Retinal pigment epithelial cell (primary cell): ENCODE data around the gene SFSWAP.

Experiments used
- DNase-seq: peaks from one replicate; pipeline ENCODE4 v3.0.0-alpha.2; 2010; ENCODE audit warnings: low read depth
- H3K4me3 ChIP-seq: 2 replicates; pipeline ENCODE4 v1.5.1; 2011; ENCODE audit warnings: mild to moderate bottlenecking, low read length, control low read depth, moderate library complexity
- CTCF ChIP-seq: conservative IDR thresholded peaks from 2 replicates; pipeline ENCODE4 v1.5.1; 2011; ENCODE audit warnings: low read depth, low read length, control low read depth, inconsistent platforms

SFSWAP gene

GRCh38 chr12:131709226-131709625 is 1.7 kb upstream of the SFSWAP start:
- no peak for DNase-seq
- no peak overlapping the region for H3K4me3 ChIP-seq
- no peak for TF ChIP-seq CTCF

- H3K4me3 ChIP-seq: peak overlapping the region; percentile 99
- TF ChIP-seq CTCF: no peak
- no peak for DNase-seq
Measured at GRCh38 chr12:131711551-131712205, 788 bp downstream of the SFSWAP start.

- DNase-seq: no peak
- no peak for TF ChIP-seq CTCF
- no peak overlapping the region for H3K4me3 ChIP-seq
Measured at GRCh38 chr12:131713349-131713748, 2.5 kb downstream of the SFSWAP start.

GRCh38 chr12:131714759-131715158 is 3.9 kb downstream of the SFSWAP start:
- H3K4me3 ChIP-seq: no peak overlapping the region
- no peak for TF ChIP-seq CTCF
- no peak for DNase-seq

GRCh38 chr12:131716282-131716681 is 5.4 kb downstream of the SFSWAP start:
- H3K4me3 ChIP-seq: no peak overlapping the region
- no peak for TF ChIP-seq CTCF
- DNase-seq: no peak

- no peak overlapping the region for H3K4me3 ChIP-seq
- no peak for DNase-seq
- no peak for TF ChIP-seq CTCF
Measured at GRCh38 chr12:131720241-131720640, 9.4 kb downstream of the SFSWAP start.

- no peak for TF ChIP-seq CTCF
- no peak overlapping the region for H3K4me3 ChIP-seq
- no peak for DNase-seq
Measured at GRCh38 chr12:131720921-131721320, 10.0 kb downstream of the SFSWAP start.
